ENCODE measurements around the gene NUDT4.
"Not testable (repeated sequence)": the region's sequence is repeated elsewhere in the genome, so short reads cannot be mapped to it uniquely, and the experiment has no call there.

DNA sequence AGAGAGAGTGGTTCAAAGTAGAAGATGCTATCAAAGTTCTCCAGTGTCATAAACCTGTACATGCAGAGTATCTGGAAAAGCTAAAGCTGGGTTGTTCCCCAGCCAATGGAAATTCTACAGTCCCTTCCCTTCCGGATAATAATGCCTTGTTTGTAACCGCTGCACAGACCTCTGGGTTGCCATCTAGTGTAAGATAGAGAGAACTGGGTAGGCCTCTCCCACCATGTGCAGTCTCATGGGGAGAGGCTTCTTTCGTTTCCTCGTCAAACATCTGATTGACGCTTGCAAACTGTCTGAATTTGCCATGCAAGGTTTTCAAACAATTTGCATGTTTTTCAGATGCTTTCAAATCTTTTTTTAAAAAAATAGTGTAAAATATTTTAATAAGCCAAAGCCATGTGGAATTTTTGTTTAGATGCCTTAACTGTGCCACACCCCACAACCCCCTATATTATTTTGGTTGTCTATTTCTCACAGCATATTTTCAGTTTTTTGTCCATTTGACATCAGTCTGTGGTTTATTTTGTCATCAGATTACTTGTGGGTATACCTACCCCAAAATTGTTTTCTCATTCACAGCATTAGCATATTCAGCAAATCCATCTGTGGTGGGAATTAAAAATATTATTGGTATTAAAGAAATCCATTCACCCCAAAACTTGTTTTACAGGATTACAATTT is 21.6 kb downstream of the NUDT4 start:
- TF ChIP-seq, protein P1, sequence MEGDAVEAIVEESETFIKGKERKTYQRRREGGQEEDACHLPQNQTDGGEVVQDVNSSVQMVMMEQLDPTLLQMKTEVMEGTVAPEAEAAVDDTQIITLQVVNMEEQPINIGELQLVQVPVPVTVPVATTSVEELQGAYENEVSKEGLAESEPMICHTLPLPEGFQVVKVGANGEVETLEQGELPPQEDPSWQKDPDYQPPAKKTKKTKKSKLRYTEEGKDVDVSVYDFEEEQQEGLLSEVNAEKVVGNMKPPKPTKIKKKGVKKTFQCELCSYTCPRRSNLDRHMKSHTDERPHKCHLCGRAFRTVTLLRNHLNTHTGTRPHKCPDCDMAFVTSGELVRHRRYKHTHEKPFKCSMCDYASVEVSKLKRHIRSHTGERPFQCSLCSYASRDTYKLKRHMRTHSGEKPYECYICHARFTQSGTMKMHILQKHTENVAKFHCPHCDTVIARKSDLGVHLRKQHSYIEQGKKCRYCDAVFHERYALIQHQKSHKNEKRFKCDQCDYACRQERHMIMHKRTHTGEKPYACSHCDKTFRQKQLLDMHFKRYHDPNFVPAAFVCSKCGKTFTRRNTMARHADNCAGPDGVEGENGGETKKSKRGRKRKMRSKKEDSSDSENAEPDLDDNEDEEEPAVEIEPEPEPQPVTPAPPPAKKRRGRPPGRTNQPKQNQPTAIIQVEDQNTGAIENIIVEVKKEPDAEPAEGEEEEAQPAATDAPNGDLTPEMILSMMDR (IDR thresholded peaks at IDR 0.05), result not testable (repeated sequence)
- TF ChIP-seq, protein P2, sequence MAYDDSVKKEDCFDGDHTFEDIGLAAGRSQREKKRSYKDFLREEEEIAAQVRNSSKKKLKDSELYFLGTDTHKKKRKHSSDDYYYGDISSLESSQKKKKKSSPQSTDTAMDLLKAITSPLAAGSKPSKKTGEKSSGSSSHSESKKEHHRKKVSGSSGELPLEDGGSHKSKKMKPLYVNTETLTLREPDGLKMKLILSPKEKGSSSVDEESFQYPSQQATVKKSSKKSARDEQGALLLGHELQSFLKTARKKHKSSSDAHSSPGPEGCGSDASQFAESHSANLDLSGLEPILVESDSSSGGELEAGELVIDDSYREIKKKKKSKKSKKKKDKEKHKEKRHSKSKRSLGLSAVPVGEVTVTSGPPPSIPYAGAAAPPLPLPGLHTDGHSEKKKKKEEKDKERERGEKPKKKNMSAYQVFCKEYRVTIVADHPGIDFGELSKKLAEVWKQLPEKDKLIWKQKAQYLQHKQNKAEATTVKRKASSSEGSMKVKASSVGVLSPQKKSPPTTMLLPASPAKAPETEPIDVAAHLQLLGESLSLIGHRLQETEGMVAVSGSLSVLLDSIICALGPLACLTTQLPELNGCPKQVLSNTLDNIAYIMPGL (CRISPR knock-in tag; IDR thresholded peaks at IDR 0.05), result not testable (repeated sequence)
- TF ChIP-seq SP1 (CRISPR knock-in tag; conservative IDR thresholded peaks at IDR 0.05); TEAD4 (CRISPR knock-in tag; IDR thresholded peaks at IDR 0.05); ZBTB21 (CRISPR knock-in tag; IDR thresholded peaks at IDR 0.05; ENCODE audit: borderline replicate concordance): not testable (repeated sequence)
- TF ChIP-seq, protein P3, sequence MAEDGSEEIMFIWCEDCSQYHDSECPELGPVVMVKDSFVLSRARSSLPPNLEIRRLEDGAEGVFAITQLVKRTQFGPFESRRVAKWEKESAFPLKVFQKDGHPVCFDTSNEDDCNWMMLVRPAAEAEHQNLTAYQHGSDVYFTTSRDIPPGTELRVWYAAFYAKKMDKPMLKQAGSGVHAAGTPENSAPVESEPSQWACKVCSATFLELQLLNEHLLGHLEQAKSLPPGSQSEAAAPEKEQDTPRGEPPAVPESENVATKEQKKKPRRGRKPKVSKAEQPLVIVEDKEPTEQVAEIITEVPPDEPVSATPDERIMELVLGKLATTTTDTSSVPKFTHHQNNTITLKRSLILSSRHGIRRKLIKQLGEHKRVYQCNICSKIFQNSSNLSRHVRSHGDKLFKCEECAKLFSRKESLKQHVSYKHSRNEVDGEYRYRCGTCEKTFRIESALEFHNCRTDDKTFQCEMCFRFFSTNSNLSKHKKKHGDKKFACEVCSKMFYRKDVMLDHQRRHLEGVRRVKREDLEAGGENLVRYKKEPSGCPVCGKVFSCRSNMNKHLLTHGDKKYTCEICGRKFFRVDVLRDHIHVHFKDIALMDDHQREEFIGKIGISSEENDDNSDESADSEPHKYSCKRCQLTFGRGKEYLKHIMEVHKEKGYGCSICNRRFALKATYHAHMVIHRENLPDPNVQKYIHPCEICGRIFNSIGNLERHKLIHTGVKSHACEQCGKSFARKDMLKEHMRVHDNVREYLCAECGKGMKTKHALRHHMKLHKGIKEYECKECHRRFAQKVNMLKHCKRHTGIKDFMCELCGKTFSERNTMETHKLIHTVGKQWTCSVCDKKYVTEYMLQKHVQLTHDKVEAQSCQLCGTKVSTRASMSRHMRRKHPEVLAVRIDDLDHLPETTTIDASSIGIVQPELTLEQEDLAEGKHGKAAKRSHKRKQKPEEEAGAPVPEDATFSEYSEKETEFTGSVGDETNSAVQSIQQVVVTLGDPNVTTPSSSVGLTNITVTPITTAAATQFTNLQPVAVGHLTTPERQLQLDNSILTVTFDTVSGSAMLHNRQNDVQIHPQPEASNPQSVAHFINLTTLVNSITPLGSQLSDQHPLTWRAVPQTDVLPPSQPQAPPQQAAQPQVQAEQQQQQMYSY (CRISPR knock-in tag; IDR thresholded peaks at IDR 0.05), result not testable (repeated sequence)
- TF ChIP-seq, protein P4, sequence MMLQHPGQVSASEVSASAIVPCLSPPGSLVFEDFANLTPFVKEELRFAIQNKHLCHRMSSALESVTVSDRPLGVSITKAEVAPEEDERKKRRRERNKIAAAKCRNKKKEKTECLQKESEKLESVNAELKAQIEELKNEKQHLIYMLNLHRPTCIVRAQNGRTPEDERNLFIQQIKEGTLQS (CRISPR knock-in tag; conservative IDR thresholded peaks at IDR 0.05), result not testable (repeated sequence)
- TF ChIP-seq, protein P5, sequence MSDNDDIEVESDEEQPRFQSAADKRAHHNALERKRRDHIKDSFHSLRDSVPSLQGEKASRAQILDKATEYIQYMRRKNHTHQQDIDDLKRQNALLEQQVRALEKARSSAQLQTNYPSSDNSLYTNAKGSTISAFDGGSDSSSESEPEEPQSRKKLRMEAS (CRISPR knock-in tag; IDR thresholded peaks at IDR 0.05), result not testable (repeated sequence)
- TF ChIP-seq, protein P6, sequence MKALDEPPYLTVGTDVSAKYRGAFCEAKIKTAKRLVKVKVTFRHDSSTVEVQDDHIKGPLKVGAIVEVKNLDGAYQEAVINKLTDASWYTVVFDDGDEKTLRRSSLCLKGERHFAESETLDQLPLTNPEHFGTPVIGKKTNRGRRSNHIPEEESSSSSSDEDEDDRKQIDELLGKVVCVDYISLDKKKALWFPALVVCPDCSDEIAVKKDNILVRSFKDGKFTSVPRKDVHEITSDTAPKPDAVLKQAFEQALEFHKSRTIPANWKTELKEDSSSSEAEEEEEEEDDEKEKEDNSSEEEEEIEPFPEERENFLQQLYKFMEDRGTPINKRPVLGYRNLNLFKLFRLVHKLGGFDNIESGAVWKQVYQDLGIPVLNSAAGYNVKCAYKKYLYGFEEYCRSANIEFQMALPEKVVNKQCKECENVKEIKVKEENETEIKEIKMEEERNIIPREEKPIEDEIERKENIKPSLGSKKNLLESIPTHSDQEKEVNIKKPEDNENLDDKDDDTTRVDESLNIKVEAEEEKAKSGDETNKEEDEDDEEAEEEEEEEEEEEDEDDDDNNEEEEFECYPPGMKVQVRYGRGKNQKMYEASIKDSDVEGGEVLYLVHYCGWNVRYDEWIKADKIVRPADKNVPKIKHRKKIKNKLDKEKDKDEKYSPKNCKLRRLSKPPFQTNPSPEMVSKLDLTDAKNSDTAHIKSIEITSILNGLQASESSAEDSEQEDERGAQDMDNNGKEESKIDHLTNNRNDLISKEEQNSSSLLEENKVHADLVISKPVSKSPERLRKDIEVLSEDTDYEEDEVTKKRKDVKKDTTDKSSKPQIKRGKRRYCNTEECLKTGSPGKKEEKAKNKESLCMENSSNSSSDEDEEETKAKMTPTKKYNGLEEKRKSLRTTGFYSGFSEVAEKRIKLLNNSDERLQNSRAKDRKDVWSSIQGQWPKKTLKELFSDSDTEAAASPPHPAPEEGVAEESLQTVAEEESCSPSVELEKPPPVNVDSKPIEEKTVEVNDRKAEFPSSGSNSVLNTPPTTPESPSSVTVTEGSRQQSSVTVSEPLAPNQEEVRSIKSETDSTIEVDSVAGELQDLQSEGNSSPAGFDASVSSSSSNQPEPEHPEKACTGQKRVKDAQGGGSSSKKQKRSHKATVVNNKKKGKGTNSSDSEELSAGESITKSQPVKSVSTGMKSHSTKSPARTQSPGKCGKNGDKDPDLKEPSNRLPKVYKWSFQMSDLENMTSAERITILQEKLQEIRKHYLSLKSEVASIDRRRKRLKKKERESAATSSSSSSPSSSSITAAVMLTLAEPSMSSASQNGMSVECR (CRISPR knock-in tag; IDR thresholded peaks at IDR 0.05; ENCODE audit: borderline replicate concordance), result not testable (repeated sequence)
- TF ChIP-seq, protein P7, sequence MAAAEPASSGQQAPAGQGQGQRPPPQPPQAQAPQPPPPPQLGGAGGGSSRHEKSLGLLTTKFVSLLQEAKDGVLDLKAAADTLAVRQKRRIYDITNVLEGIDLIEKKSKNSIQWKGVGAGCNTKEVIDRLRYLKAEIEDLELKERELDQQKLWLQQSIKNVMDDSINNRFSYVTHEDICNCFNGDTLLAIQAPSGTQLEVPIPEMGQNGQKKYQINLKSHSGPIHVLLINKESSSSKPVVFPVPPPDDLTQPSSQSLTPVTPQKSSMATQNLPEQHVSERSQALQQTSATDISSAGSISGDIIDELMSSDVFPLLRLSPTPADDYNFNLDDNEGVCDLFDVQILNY (CRISPR knock-in tag; IDR thresholded peaks at IDR 0.05), result not testable (repeated sequence)
- TF ChIP-seq, protein P8, sequence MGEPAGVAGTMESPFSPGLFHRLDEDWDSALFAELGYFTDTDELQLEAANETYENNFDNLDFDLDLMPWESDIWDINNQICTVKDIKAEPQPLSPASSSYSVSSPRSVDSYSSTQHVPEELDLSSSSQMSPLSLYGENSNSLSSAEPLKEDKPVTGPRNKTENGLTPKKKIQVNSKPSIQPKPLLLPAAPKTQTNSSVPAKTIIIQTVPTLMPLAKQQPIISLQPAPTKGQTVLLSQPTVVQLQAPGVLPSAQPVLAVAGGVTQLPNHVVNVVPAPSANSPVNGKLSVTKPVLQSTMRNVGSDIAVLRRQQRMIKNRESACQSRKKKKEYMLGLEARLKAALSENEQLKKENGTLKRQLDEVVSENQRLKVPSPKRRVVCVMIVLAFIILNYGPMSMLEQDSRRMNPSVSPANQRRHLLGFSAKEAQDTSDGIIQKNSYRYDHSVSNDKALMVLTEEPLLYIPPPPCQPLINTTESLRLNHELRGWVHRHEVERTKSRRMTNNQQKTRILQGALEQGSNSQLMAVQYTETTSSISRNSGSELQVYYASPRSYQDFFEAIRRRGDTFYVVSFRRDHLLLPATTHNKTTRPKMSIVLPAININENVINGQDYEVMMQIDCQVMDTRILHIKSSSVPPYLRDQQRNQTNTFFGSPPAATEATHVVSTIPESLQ (CRISPR knock-in tag; IDR thresholded peaks at IDR 0.05), result not testable (repeated sequence)
- TF ChIP-seq, protein P9, sequence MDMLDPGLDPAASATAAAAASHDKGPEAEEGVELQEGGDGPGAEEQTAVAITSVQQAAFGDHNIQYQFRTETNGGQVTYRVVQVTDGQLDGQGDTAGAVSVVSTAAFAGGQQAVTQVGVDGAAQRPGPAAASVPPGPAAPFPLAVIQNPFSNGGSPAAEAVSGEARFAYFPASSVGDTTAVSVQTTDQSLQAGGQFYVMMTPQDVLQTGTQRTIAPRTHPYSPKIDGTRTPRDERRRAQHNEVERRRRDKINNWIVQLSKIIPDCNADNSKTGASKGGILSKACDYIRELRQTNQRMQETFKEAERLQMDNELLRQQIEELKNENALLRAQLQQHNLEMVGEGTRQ (CRISPR knock-in tag; IDR thresholded peaks at IDR 0.05), result not testable (repeated sequence)
- TF ChIP-seq, protein P10, sequence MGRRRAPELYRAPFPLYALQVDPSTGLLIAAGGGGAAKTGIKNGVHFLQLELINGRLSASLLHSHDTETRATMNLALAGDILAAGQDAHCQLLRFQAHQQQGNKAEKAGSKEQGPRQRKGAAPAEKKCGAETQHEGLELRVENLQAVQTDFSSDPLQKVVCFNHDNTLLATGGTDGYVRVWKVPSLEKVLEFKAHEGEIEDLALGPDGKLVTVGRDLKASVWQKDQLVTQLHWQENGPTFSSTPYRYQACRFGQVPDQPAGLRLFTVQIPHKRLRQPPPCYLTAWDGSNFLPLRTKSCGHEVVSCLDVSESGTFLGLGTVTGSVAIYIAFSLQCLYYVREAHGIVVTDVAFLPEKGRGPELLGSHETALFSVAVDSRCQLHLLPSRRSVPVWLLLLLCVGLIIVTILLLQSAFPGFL (CRISPR knock-in tag; IDR thresholded peaks at IDR 0.05; ENCODE audit: borderline replicate concordance), result not testable (repeated sequence)
